ENCODE data around the gene NUAK1. TPM values are rescaled to one million over a fixed set of nuclear protein-coding genes. Genes with fewer than 3 reads are reported as not detected.
A peak's percentile ranks its signal among the peaks of the same experiment; 100 is the strongest.

Gene NUAK1
- total RNA-seq, 1 experiment from 2014 or later = 10.1 TPM

DNA sequence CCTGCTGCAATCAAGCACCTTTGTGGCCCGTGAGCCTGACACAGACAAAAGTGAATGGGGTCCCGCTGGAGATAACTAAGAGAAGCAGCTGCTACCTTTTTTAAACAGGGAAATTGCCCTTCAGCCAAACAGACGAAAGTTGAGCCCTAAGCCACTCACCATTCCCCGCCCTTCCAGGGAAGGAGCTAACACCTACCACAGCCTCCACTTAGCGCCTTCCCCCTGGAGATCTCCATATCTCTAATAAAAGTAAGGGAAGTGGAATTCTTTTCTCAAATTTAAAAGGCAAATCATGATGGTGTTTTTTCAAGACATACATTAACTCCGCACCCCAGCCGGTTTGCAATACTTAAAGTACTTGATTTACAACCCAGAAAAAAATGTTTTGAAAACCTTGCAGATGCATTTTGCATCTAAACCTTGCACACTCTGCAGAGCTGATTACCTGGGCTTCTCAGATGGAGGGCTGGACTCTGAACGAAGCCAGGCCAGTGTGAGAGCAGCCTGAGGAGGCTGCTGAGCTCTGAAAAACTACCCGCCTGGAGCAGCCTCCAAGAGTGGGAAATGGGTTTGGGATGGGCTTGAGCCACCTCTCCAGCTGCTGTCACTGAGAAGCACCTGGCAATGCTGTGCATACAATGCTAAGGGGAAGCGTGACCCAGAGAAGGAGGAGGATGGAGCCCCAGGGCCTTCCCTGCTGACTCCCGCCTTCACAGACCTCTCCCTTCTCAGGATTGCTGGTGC is 10.0 kb downstream of the NUAK1 start:
- Mint-ChIP-seq H3K9me3 (no peaks in the 10 kb centered on the region), H3K4me3 (no peak overlapping the region; a peak in 1 of 5 replicates), H3K27ac (peak overlapping the region; percentile 22 to 92 (median 76); a peak in 6 of 7 replicates), H3K36me3 (ENCODE audit: insufficient read depth in 1 of 3, low read depth in 3 of 3) (no peaks in the 10 kb centered on the region; a peak in 2 of 7 replicates), H3K27me3 (ENCODE audit: low read depth) (no peaks in the 10 kb centered on the region), H3K4me1 (peaks cover 80 to 85% of the 10 kb centered on the region in 2 experiments)
- no peak overlapping the region for H2BK120ac ChIP-seq (ENCODE audit: low read depth, low read length, poor library complexity, severe bottlenecking)
- H3K9ac ChIP-seq (ENCODE audit: extremely low read depth, insufficient read length, low read length) = no peak overlapping the region
- peak; percentile 74 for DNase-seq
- no peaks in the 10 kb centered on the region for H3K79me1 ChIP-seq (ENCODE audit: insufficient read depth, low read depth, low read length, poor library complexity, severe bottlenecking)
- no peak overlapping the region for H2BK20ac ChIP-seq (ENCODE audit: low read depth, low read length, poor library complexity, severe bottlenecking)
- no peak overlapping the region for H4K8ac ChIP-seq (replicated peaks; ENCODE audit: insufficient read length, low read depth, low read length)
- TF ChIP-seq, protein P1, sequence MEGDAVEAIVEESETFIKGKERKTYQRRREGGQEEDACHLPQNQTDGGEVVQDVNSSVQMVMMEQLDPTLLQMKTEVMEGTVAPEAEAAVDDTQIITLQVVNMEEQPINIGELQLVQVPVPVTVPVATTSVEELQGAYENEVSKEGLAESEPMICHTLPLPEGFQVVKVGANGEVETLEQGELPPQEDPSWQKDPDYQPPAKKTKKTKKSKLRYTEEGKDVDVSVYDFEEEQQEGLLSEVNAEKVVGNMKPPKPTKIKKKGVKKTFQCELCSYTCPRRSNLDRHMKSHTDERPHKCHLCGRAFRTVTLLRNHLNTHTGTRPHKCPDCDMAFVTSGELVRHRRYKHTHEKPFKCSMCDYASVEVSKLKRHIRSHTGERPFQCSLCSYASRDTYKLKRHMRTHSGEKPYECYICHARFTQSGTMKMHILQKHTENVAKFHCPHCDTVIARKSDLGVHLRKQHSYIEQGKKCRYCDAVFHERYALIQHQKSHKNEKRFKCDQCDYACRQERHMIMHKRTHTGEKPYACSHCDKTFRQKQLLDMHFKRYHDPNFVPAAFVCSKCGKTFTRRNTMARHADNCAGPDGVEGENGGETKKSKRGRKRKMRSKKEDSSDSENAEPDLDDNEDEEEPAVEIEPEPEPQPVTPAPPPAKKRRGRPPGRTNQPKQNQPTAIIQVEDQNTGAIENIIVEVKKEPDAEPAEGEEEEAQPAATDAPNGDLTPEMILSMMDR (conservative IDR thresholded peaks at IDR 0.05) = no peak
- no peaks in the 10 kb centered on the region for H3K27me3 ChIP-seq (ENCODE audit: insufficient read depth, low read length)
- H3K4me2 ChIP-seq (ENCODE audit: insufficient read depth, insufficient read length, low read length) = no peak overlapping the region
- H3K4me1 ChIP-seq (ENCODE audit: insufficient read depth, low read length) = peaks cover 23% of the 10 kb centered on the region
- no peak overlapping the region for H3K18ac ChIP-seq (ENCODE audit: insufficient read length, low read depth, low read length)
- H3K56ac ChIP-seq (ENCODE audit: insufficient read length, low read depth, low read length) = no peak overlapping the region
- no peaks in the 10 kb centered on the region for H4K20me1 ChIP-seq (ENCODE audit: control insufficient read depth, insufficient read depth, insufficient read length)
- H2AFZ ChIP-seq (ENCODE audit: low read length) = no peak overlapping the region
- no peaks in the 10 kb centered on the region for H3K23me2 ChIP-seq (ENCODE audit: insufficient read length, low read depth, low read length, poor library complexity, severe bottlenecking)
- no peak overlapping the region for H4K5ac ChIP-seq (ENCODE audit: insufficient read length, low read depth, low read length)
- no peak overlapping the region for H3T11ph ChIP-seq (ENCODE audit: low read length)
- H3K14ac ChIP-seq (ENCODE audit: insufficient read depth, low read length) = no peak overlapping the region
- H2BK12ac ChIP-seq (ENCODE audit: insufficient read length, low read depth, low read length) = no peak overlapping the region
- no peak overlapping the region for H3K27ac ChIP-seq (ENCODE audit: insufficient read length, low read depth, low read length)
- H3K79me2 ChIP-seq (ENCODE audit: insufficient read depth, low read length) = peaks cover 11% of the 10 kb centered on the region; the same call in 1 of the 2 replicates
- no CpG with 5 or more reads among the region's 11 CpGs for WGBS (ENCODE audit: extremely low coverage, insufficient read length, low lambda C conversion rate)
- H4K91ac ChIP-seq (ENCODE audit: insufficient read length, low read depth, low read length) = no peak overlapping the region
- no peak overlapping the region for H2BK15ac ChIP-seq (ENCODE audit: low read depth, low read length)
- H2AK5ac ChIP-seq (ENCODE audit: insufficient read length, low read length) = no peak overlapping the region
- no peak overlapping the region for H2BK5ac ChIP-seq (ENCODE audit: insufficient read length, low read length)
- no peak overlapping the region for H3K4ac ChIP-seq (ENCODE audit: low read depth, low read length)
- no peaks in the 10 kb centered on the region for H3K9me3 ChIP-seq (ENCODE audit: control insufficient read depth, low read depth, low read length)
- H3K23ac ChIP-seq (ENCODE audit: insufficient read length, low read depth, low read length) = no peak overlapping the region

Data from H9 (cell line).